Epithelial cell of proximal tubule (primary cell): ENCODE data around the gene PGD. TPM values are rescaled to one million over a fixed set of nuclear protein-coding genes. Genes with fewer than 3 reads are reported as not detected.

ENCODE experiments used
- DNase-seq: peaks from one replicate; pipeline ENCODE4 v3.0.0-alpha.2; 2011; ENCODE audit warnings: low read depth
- H3K4me3 ChIP-seq: 2 replicates; pipeline ENCODE4 v1.5.1; 2011; ENCODE audit warnings: low read depth, mild to moderate bottlenecking, low read length
- total RNA-seq: library from RNA; depleted of rRNA; stranded (reverse); fragments of >200 nt; gene quantifications from 2 replicates; pipeline ENCODE4 v1.2.3, GENCODE V29; 2015
- TF ChIP-seq, protein P1 (sequence below): conservative IDR thresholded peaks from 2 replicates; pipeline ENCODE4 v1.5.1; 2012; ENCODE audit warnings: low read depth, mild to moderate bottlenecking, low read length

PGD gene
- total RNA-seq, 1 donor from 2014 or later = 231 TPM

DNA sequence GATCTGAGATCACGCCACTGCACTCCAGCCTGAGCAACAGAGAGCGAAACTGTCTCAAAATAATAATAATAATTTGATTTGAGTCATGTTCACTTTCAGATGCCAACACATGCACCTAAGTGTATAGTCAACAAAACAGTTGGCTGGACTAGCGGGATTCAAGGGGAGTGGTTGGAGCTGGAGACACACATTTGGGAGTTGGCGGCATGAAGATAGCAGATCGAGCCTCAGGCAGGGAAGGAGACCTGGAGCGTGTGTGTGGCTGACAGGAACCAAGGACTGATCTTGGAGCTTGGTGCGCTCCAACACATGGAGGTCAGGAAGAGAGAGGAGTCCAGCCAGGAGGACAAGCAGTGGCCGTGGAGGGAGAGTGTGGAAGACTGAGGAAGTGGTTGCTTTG, 14.6 kb upstream of the PGD start:
- TF ChIP-seq, protein P1, sequence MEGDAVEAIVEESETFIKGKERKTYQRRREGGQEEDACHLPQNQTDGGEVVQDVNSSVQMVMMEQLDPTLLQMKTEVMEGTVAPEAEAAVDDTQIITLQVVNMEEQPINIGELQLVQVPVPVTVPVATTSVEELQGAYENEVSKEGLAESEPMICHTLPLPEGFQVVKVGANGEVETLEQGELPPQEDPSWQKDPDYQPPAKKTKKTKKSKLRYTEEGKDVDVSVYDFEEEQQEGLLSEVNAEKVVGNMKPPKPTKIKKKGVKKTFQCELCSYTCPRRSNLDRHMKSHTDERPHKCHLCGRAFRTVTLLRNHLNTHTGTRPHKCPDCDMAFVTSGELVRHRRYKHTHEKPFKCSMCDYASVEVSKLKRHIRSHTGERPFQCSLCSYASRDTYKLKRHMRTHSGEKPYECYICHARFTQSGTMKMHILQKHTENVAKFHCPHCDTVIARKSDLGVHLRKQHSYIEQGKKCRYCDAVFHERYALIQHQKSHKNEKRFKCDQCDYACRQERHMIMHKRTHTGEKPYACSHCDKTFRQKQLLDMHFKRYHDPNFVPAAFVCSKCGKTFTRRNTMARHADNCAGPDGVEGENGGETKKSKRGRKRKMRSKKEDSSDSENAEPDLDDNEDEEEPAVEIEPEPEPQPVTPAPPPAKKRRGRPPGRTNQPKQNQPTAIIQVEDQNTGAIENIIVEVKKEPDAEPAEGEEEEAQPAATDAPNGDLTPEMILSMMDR = no peak
- no peak for DNase-seq
- no peak overlapping the region for H3K4me3 ChIP-seq

DNA sequence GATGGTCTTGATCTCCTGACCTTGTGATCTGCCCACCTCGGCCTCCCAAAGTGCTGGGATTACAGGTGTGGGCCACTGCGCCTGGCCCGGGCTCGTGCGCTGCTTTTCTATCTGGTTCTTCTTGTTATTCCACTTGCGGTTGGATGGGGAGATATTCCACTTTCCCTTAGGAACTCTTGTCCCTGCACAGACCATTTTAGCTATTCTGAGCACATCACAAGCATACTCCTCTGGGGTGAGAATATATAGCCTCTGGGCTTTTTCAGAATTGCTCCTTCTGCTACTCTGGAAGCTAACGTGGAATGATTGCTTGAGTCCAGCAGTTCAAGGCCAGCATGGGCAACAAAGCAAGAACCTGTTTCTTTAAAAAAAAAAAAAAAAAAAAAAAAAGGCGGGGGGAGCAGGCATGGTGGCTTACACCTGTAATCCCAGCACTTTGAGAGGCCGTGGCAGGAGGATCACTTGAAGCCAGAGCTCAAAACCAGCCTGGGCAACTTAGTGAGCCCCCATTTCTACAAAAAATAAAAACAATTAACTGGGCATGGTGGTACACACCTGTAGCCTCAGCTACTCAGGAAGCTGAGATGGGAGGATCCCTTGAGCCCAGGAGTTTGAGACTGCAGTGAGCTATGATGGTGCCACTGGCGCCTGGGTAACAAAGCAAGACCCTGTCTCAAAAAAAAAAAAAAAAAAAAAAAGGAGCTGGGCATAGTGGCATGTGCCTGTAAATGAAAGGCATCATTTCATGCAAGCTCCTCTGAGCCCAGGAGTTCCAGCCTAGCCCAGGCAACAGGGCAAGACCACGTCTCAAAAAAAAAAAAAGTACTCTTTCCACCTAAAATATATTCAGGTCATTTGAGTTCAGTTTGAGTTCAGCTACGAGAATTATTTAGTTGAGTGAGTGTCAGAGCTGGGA, 11.8 kb upstream of the PGD start:
- TF ChIP-seq, protein P1 = no peak
- DNase-seq = no peak
- H3K4me3 ChIP-seq = no peak overlapping the region

DNA sequence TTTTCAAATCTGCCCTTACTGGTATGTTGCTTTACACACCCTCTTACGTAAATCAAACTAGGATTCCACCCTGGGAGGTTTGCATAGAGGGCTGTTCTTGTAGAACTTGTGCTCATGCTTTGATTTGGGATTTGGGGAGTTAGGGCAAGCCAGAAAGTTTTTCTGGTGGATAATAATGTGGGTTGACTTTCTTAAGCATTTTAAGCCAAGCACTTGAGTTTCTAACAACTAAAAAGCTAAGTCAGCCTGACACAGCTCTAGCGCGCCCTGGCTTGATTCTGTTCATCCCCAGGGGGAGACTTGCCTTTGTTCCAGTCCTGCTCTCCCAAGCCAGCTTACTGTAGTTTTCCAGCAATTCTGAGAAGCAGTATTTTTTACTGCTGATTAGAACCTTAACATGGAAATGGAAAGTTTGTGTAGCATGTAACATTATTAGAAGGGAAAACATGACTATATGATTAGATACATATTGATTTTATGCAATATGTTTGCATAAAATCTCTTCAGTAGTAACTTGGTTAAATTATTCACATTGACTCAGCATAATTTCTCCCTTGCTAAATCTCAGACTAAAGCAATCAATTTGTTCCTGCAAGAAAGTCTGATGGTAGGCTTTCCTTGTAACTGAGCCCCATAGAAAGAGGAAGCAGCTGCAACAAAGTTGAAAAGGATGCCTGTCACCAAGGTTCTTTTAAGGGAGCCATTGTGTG, 11.0 kb upstream of the PGD start:
- H3K4me3 ChIP-seq = no peak overlapping the region

DNA sequence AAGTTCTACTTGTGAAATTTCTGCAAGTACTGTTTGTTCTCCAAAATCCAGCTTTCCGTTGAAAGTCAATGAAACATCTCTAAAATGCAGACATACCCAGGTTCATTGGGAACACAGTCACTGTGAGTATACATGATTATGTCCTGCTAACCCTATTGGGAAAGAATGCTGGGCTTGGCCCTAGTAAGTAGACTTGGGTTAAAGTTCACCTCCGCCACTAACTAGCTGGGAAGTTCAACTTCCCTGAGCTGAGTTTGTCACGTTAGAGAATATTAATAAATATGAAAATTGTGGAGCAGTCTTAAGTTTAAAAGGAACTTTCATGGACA, 10.5 kb upstream of the PGD start:
- no peak overlapping the region for H3K4me3 ChIP-seq
- TF ChIP-seq, protein P1 = no peak
- DNase-seq = no peak

More for the DNA sequence above, 11.0 kb upstream of the PGD start:
- DNase-seq = no peak
- TF ChIP-seq, protein P1 = no peak

DNA sequence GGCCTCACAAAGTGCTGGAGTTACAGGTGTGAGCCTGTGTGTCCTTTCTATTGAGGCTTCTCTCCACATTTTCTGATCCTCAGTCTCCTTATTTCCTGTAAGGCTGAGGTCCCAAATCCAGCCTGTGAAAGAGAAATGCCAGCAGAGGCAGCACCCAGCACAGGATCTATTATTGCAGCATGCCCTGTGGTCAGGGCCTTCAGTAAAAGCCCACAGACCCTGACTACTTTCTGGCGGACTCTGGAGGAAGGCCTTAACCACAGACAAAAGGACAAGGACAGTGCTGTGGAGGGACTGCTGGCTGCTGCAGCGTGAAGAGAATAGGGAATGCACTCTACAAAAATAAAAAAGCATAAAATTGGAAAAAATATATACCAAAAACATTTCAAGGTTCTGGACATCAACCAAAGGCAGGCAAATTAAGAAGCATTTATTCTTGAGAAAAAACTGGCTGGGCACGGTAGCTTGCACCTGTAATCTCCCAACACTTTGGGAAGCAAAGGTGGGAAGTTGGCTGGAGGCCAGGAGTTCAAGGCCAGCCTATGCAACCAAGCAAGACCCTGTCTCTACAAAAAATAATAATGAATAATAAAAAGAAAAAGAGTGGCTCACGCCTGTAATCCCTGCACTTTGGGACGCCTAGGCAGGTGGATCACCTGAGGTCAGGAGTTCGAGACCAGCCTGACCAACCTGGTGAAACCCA, 9.4 kb upstream of the PGD start:
- DNase-seq = no peak
- TF ChIP-seq, protein P1 = no peak
- no peak overlapping the region for H3K4me3 ChIP-seq

DNA sequence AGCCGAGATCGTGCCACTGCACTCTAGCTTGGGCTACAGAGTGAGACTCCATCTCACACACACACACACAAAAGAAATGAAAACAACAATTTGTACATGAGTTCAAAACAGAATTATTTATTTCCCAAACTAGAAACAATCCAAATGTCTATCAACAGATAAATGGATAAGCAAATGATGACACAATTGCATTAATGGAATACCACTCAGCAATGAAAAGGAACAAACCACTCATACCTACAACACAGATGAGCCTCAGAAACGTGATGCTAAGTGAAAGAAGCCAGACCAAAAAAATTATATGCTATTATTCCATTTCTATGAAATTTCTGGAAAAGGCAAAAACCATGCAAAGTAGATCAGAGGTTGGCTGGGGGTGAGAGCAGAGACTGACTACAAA, 2.0 kb upstream of the PGD start:
- TF ChIP-seq, protein P1 = no peak

More for the DNA sequence above, 2.0 kb upstream of the PGD start:
- no peak for DNase-seq
- no peak overlapping the region for H3K4me3 ChIP-seq
